ENCODE measurements around the gene BORCS6.

GRCh38 chr17:8225813-8226535 lies 36.0 kb upstream of the BORCS6 start:
- TF ChIP-seq EZH2 (IDR thresholded peaks at IDR 0.05; ENCODE audit: low read depth, unreplicated experiment) = no peak
- no peak for TF ChIP-seq CTCF (conservative IDR thresholded peaks at IDR 0.05; ENCODE audit: low read depth in 2 of 2)
- no peak for TF ChIP-seq POLR2AphosphoS5 (IDR thresholded peaks at IDR 0.05; ENCODE audit: low read depth)
- no peak for TF ChIP-seq JUNB (IDR thresholded peaks at IDR 0.05; ENCODE audit: unreplicated experiment)
- TF ChIP-seq REST (IDR thresholded peaks at IDR 0.05; ENCODE audit: unreplicated experiment) = no peak
- TF ChIP-seq EZH2phosphoT487 (IDR thresholded peaks at IDR 0.05; ENCODE audit: unreplicated experiment) = no peak

Measured in GM23338 (cell line).